Measurements from ENCODE around the gene FHIT.

GRCh38 chr3:60225848-60226247 lies 1025.4 kb downstream of the FHIT start:
- TF ChIP-seq SIN3A (IDR thresholded peaks at IDR 0.05; ENCODE audit: borderline replicate concordance, insufficient read depth, low read length) (no peak), POLR2AphosphoS5 (IDR thresholded peaks at IDR 0.05; ENCODE audit: low read depth, low read length) (no peak), TAF1 (IDR thresholded peaks at IDR 0.05; ENCODE audit: borderline replicate concordance, insufficient read depth, low read length) (no peak), REST (IDR thresholded peaks at IDR 0.05; ENCODE audit: insufficient read depth in 1 of 2, low read depth in 2 of 2, low read length in 2 of 2) (no peak), FOXP2 (optimal IDR thresholded peaks at IDR 0.05; ENCODE audit: borderline replicate concordance, extremely low read depth, extremely low read length, insufficient read depth) (no peak)
